Panc1 (cell line): ENCODE measurements around the gene RADX. TPM values are rescaled to one million over a fixed set of nuclear protein-coding genes. Genes with fewer than 3 reads are reported as not detected.

ENCODE experiments used
- ATAC-seq: fragments of 200-7000 bp; cut with Tn5 transposase; 2 replicates; pipeline ENCODE4 v1.9.1; 2020; ENCODE audit warnings: mild to moderate bottlenecking, moderate library complexity
- BruUV-seq: library from RNA; stranded (reverse); fragments of 400-500 nt; replicated peaks from 2 replicates; lab custom pipeline; 2021; lab: Mats Ljungman, UMichigan
- CTCF ChIA-PET: fragments of 300-600 bp; sonication (Branson Sonifier 250); formaldehyde crosslinking; loops from one replicate; lab custom pipeline; 2022; ENCODE audit warnings: antibody characterized with exemption; lab: Charles Lee
- POLR2A ChIA-PET: fragments of 300-600 bp; sonication (Branson Sonifier 250); formaldehyde crosslinking; loops from one replicate; lab custom pipeline; 2022; ENCODE audit warnings: antibody characterized with exemption; lab: Charles Lee
- DNase-seq: peaks from one replicate; pipeline ENCODE4 v3.0.0-alpha.2; 2010; ENCODE audit warnings: low read depth, low spot score
- H3K27ac ChIP-seq: 2 replicates; pipeline ENCODE4 v1.5.1; 2011; ENCODE audit warnings: mild to moderate bottlenecking, low read length, inconsistent platforms
- H3K27me3 ChIP-seq: fragments of 200-500 bp; sonication (Bioruptor generic); 2 replicates; pipeline ENCODE4 v1.6.0; 2014; ENCODE audit warnings: low read length, inconsistent platforms; ENCODE audit not compliant: control insufficient read depth, insufficient read depth
- H3K36me3 ChIP-seq: fragments of 200-500 bp; sonication (Bioruptor generic); 2 replicates; pipeline ENCODE4 v1.5.1; 2014; ENCODE audit warnings: inconsistent platforms, mild to moderate bottlenecking, low read length, moderate library complexity; ENCODE audit not compliant: control insufficient read depth, insufficient read depth
- H3K4me1 ChIP-seq: 2 replicates; pipeline ENCODE4 v1.5.1; 2011; ENCODE audit warnings: inconsistent platforms, mild to moderate bottlenecking, low read length, moderate library complexity; ENCODE audit not compliant: control insufficient read depth, insufficient read depth
- H3K4me3 ChIP-seq, 2 experiments: 2 replicates each; pipeline ENCODE4 v1.5.1; 2011 to 2012; ENCODE audit warnings: low read depth in 2 of 2, low read length in 2 of 2, mild to moderate bottlenecking in 2 of 2, inconsistent platforms in 1 of 2, moderate library complexity in 1 of 2
- H3K9me3 ChIP-seq: fragments of 200-500 bp; sonication (Bioruptor generic); 2 replicates; pipeline ENCODE4 v1.5.1; 2014; ENCODE audit warnings: low read depth, mild to moderate bottlenecking, inconsistent platforms, low read length, moderate library complexity; ENCODE audit not compliant: control insufficient read depth, insufficient read depth
- POLR2AphosphoS5 ChIP-seq: IDR thresholded peaks from 2 replicates; pipeline ENCODE4 v1.6.1; 2012; ENCODE audit warnings: mild to moderate bottlenecking, low read depth, low read length, moderate library complexity
- SIN3A ChIP-seq: IDR thresholded peaks from 2 replicates; pipeline ENCODE4 v1.6.1; 2012; ENCODE audit warnings: low read depth, mild to moderate bottlenecking, low read length, moderate library complexity, borderline replicate concordance; ENCODE audit not compliant: insufficient read depth
- TCF7L2 ChIP-seq: IDR thresholded peaks from 2 replicates; pipeline ENCODE4 v1.6.1; 2011; ENCODE audit warnings: mild to moderate bottlenecking, low read depth, low read length, inconsistent platforms
- in situ Hi-C: cut with HindIII; loops from 2 replicates; pipeline ENCODE4 v1.10.0; 2016; ENCODE audit warnings: low sequenced_read_pairs, low pct_unique_long_range_greater_than_20kb
- intact Hi-C: fragments of 100-400 bp; cut with micrococcal nuclease; formaldehyde crosslinking; loops from one replicate; pipeline ENCODE4 v1.10.0; 2022; ENCODE audit not compliant: unreplicated experiment
- total RNA-seq: library from RNA; stranded (reverse); gene quantifications from one replicate; pipeline ENCODE4 v1.2.1, GENCODE V29; 2021; ENCODE audit not compliant: unreplicated experiment
- TF ChIP-seq, protein P1 (sequence below), 2 experiments: IDR thresholded peaks; 2 replicates each; pipeline ENCODE4 v1.6.1; 2011 to 2012; ENCODE audit warnings: low read depth in 2 of 2, control low read depth in 1 of 2, low read length in 1 of 2, mild to moderate bottlenecking in 1 of 2, moderate library complexity in 1 of 2; ENCODE audit not compliant: insufficient read depth in 1 of 2
- TF ChIP-seq, protein P2 (sequence below): fragments of 450-650 bp; IDR thresholded peaks from 2 replicates; pipeline ENCODE4 v1.5.1; 2017; ENCODE audit warnings: mild to moderate bottlenecking

The RADX gene
- total RNA-seq, 1 experiment from 2014 or later, result 5.2 TPM

DNA sequence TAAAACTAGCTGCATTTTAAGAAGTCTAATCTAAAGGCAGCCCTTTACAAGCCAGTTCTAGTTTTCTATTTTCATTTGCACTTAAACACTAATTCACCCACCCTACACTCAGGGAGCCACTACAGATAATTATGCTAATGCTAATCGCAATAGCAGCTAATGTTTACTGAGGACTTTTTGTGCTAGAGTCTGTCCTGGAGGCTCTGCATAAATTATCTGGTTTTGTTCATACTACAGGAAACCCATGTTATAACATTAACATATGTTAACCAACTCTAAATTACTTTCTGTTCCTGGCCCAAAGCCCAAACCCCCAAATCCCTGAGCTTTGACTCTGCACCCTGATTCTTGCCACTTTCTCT is 480 bp upstream of the RADX start:
- ATAC-seq, result no peak
- intact Hi-C loops, result loop anchor here (5.0 kb wide), 1 partner anchor 181 kb away; no protein-coding TSS in a partner anchor
- no peak for DNase-seq
- in situ Hi-C loops, result no loop called here
- peak overlapping the region; percentile 70 to 91 for H3K4me3 ChIP-seq
- CTCF ChIA-PET, result no interaction called here
- no TSS peak for BruUV-seq
- H3K36me3 ChIP-seq, result no peaks in the 10 kb centered on the region
- H3K27me3 ChIP-seq, result no peaks in the 10 kb centered on the region; the same call in 1 of the 2 replicates
- H3K9me3 ChIP-seq, result no peaks in the 10 kb centered on the region
- POLR2A ChIA-PET, result no interaction called here
- no peak for TF ChIP-seq POLR2AphosphoS5
- TF ChIP-seq TCF7L2, result no peak
- H3K27ac ChIP-seq, result peak overlapping the region; percentile 65
- peaks cover 3% of the 10 kb centered on the region for H3K4me1 ChIP-seq

DNA sequence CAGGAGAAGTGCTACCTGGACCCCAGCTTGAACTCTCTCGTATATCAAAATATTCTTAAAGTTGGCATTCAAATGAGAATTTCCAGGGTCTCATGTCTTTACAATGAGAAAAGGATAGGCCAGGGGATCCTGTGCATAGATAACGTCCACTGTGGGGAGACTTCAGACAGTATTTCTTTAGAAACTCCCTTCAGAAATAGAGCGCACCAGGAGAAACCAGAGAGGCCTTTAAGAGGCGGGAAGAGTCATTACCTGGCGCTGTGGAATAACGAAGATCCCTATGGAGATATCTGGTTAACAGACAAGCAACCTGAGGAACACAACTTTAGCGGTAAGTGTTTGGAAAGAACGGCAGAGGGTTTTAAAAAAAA is 600 bp downstream of the RADX start:
- TF ChIP-seq, protein P1, sequence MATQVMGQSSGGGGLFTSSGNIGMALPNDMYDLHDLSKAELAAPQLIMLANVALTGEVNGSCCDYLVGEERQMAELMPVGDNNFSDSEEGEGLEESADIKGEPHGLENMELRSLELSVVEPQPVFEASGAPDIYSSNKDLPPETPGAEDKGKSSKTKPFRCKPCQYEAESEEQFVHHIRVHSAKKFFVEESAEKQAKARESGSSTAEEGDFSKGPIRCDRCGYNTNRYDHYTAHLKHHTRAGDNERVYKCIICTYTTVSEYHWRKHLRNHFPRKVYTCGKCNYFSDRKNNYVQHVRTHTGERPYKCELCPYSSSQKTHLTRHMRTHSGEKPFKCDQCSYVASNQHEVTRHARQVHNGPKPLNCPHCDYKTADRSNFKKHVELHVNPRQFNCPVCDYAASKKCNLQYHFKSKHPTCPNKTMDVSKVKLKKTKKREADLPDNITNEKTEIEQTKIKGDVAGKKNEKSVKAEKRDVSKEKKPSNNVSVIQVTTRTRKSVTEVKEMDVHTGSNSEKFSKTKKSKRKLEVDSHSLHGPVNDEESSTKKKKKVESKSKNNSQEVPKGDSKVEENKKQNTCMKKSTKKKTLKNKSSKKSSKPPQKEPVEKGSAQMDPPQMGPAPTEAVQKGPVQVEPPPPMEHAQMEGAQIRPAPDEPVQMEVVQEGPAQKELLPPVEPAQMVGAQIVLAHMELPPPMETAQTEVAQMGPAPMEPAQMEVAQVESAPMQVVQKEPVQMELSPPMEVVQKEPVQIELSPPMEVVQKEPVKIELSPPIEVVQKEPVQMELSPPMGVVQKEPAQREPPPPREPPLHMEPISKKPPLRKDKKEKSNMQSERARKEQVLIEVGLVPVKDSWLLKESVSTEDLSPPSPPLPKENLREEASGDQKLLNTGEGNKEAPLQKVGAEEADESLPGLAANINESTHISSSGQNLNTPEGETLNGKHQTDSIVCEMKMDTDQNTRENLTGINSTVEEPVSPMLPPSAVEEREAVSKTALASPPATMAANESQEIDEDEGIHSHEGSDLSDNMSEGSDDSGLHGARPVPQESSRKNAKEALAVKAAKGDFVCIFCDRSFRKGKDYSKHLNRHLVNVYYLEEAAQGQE (IDR thresholded peaks at IDR 0.05; ENCODE audit: insufficient read depth in 1 of 2, low read depth in 2 of 2, low read length in 1 of 2), result no peak
- TF ChIP-seq TCF7L2, result no peak
- TF ChIP-seq SIN3A, result no peak
- TF ChIP-seq, protein P2, sequence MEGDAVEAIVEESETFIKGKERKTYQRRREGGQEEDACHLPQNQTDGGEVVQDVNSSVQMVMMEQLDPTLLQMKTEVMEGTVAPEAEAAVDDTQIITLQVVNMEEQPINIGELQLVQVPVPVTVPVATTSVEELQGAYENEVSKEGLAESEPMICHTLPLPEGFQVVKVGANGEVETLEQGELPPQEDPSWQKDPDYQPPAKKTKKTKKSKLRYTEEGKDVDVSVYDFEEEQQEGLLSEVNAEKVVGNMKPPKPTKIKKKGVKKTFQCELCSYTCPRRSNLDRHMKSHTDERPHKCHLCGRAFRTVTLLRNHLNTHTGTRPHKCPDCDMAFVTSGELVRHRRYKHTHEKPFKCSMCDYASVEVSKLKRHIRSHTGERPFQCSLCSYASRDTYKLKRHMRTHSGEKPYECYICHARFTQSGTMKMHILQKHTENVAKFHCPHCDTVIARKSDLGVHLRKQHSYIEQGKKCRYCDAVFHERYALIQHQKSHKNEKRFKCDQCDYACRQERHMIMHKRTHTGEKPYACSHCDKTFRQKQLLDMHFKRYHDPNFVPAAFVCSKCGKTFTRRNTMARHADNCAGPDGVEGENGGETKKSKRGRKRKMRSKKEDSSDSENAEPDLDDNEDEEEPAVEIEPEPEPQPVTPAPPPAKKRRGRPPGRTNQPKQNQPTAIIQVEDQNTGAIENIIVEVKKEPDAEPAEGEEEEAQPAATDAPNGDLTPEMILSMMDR, result no peak
- TF ChIP-seq POLR2AphosphoS5, result no peak
- peak overlapping the region; percentile 70 to 91 for H3K4me3 ChIP-seq
- in situ Hi-C loops (no loop called here), intact Hi-C loops (loop anchor here (5.0 kb wide), 1 partner anchor 180 kb away; no protein-coding TSS in a partner anchor)
- ATAC-seq (peak; percentile 79), DNase-seq (no peak)
- ChIA-PET POLR2A (no interaction called here), CTCF (no interaction called here)
- no peaks in the 10 kb centered on the region; the same call in 1 of the 2 replicates for H3K27me3 ChIP-seq
- H3K27ac ChIP-seq, result peak overlapping the region; percentile 53
- H3K4me1 ChIP-seq, result peaks cover 3% of the 10 kb centered on the region
- BruUV-seq, result no TSS peak
- no peaks in the 10 kb centered on the region for H3K36me3 ChIP-seq
- H3K9me3 ChIP-seq, result no peaks in the 10 kb centered on the region

DNA sequence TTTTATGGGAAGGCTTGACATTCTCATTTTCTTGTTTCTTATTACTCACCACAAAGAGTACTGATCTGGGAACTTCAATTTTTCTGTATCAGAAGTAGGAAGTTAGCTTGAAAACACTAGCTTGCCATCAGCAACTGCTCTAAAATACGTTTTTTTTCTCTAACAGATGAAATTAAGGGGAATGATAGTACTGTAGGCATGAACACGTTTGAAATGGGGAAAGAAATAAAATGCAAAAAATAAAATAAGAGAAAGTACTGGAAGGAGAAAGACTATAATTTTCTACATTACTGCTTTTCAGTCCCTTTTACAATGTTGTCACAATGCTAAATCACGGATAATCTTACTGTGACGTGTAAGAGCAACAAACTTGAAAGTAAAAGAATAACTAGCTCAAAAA is 1.5 kb downstream of the RADX start:
- TF ChIP-seq POLR2AphosphoS5 (no peak), SIN3A (no peak), TCF7L2 (no peak)
- TF ChIP-seq, protein P2, result no peak
- intact Hi-C loops, result loop anchor here (5.0 kb wide), 1 partner anchor 179 kb away; no protein-coding TSS in a partner anchor
- ATAC-seq, result no peak
- Histone ChIP-seq H3K4me1 (peaks cover 3% of the 10 kb centered on the region), H3K27ac (peak overlapping the region; percentile 53), H3K4me3 (peak overlapping the region; percentile 70 to 91; a peak in 3 of 4 replicates), H3K36me3 (no peaks in the 10 kb centered on the region), H3K27me3 (no peaks in the 10 kb centered on the region; the same call in 1 of the 2 replicates), H3K9me3 (no peaks in the 10 kb centered on the region)
- ChIA-PET POLR2A (no interaction called here), CTCF (no interaction called here)
- no TSS peak for BruUV-seq
- in situ Hi-C loops, result no loop called here
- DNase-seq, result no peak
